GM12878 (cell line): ENCODE data around the gene RAD51B. TPM values are rescaled to one million over a fixed set of nuclear protein-coding genes. Genes with fewer than 3 reads are reported as not detected.

Experiments used
- ATAC-seq: fragments of 200-7000 bp; cut with Tn5 transposase; 3 replicates; pipeline ENCODE4 v1.9.1; 2020; ENCODE audit warnings: mild to moderate bottlenecking, moderate library complexity
- BruUV-seq: library from RNA; stranded (reverse); fragments of 400-500 nt; replicated peaks from 2 replicates; lab custom pipeline; 2021; lab: Mats Ljungman, UMichigan
- CTCF ChIA-PET: fragments of 300-600 bp; sonication (Branson Sonifier 250); formaldehyde crosslinking; extraction: SDS; loops from one replicate; lab custom pipeline; 2021; ENCODE audit warnings: inconsistent platforms; lab: Yijun Ruan, JAX
- POLR2A ChIA-PET: fragments of 350-600 bp; formaldehyde crosslinking; extraction: SDS; loops from one replicate; lab custom pipeline; 2021; ENCODE audit warnings: inconsistent platforms; lab: Charles Lee
- RAD21 ChIA-PET: fragments of 300-600 bp; sonication (Branson Sonifier 250); formaldehyde crosslinking; loops from one replicate; lab custom pipeline; 2023; ENCODE audit warnings: antibody characterized with exemption; ENCODE audit not compliant: unreplicated experiment; lab: Charles Lee
- SMC1A ChIA-PET: fragments of 300-600 bp; sonication (Branson Sonifier 250); formaldehyde crosslinking; loops from one replicate; lab custom pipeline; 2023; ENCODE audit not compliant: unreplicated experiment, uncharacterized antibody; lab: Charles Lee
- DNase-seq: peaks from one replicate; pipeline ENCODE4 v3.0.0-alpha.2; 2011; ENCODE audit warnings: low read depth, low spot score
- FAIRE-seq: peaks from 3 replicates; lab custom pipeline; 2011; peaks lifted over from hg19 to GRCh38; lab: Jason Lieb, UNC
- H2AFZ ChIP-seq: 2 replicates; pipeline ENCODE4 v1.6.0; 2011; ENCODE audit warnings: low read depth, low read length, control low read depth; ENCODE audit not compliant: control insufficient read depth
- H3K27ac ChIP-seq: 2 replicates; pipeline ENCODE4 v1.5.1; 2011; ENCODE audit warnings: control low read depth; ENCODE audit not compliant: control insufficient read depth, insufficient read depth
- H3K27me3 ChIP-seq, 2 experiments: replicated peaks in 1 of 2; 2 replicates each; pipeline versions ENCODE4 v1.6.0 to v1.6.1; 2011; ENCODE audit warnings: low read length in 1 of 2; ENCODE audit not compliant: control insufficient read depth in 2 of 2, insufficient read depth in 2 of 2
- H3K36me3 ChIP-seq, 2 experiments: 2 replicates each; pipeline ENCODE4 v1.5.1; 2011; ENCODE audit warnings: low read length in 1 of 2; ENCODE audit not compliant: control insufficient read depth in 2 of 2, insufficient read depth in 2 of 2
- H3K4me1 ChIP-seq: 2 replicates; pipeline ENCODE4 v1.6.1; 2011; ENCODE audit warnings: mild to moderate bottlenecking, low read length, moderate library complexity, mixed read lengths; ENCODE audit not compliant: control insufficient read depth, insufficient read depth
- H3K4me2 ChIP-seq: 2 replicates; pipeline ENCODE4 v1.6.0; 2011; ENCODE audit warnings: control low read depth; ENCODE audit not compliant: control insufficient read depth, insufficient read depth
- H3K4me3 ChIP-seq: fragments of 200-600 bp; sonication (generic); 2 replicates; pipeline ENCODE4 v1.5.1; 2016
- H3K79me2 ChIP-seq: 2 replicates; pipeline ENCODE4 v1.6.0; 2011; ENCODE audit warnings: low read length; ENCODE audit not compliant: control insufficient read depth, insufficient read depth
- H3K9ac ChIP-seq: 2 replicates; pipeline ENCODE4 v1.8.0; 2011; ENCODE audit warnings: low read length, control low read depth, mixed read lengths; ENCODE audit not compliant: control insufficient read depth, insufficient read depth
- H3K9me3 ChIP-seq: replicated peaks from 3 replicates; pipeline ENCODE4 v1.5.1; 2011; ENCODE audit warnings: mild to moderate bottlenecking, low read length; ENCODE audit not compliant: control insufficient read depth, insufficient read depth
- H4K20me1 ChIP-seq: 2 replicates; pipeline ENCODE4 v1.6.0; 2011; ENCODE audit not compliant: control insufficient read depth, insufficient read depth
- BRCA1 ChIP-seq: IDR thresholded peaks from 2 replicates; pipeline ENCODE4 v1.6.1; 2011; ENCODE audit warnings: low read depth, low read length, improper control_type of control experiment
- CTCF ChIP-seq, 3 experiments: IDR thresholded peaks in 2 of 3; conservative IDR thresholded peaks in 1 of 3; 2 replicates each; pipeline ENCODE4 v1.5.1; 2011; ENCODE audit warnings: low read depth in 3 of 3, low read length in 3 of 3, mild to moderate bottlenecking in 3 of 3, control low read depth in 2 of 3, moderate library complexity in 2 of 3, inconsistent platforms in 1 of 3, mixed read lengths in 1 of 3; ENCODE audit not compliant: control insufficient read depth in 2 of 3, insufficient read depth in 1 of 3; ENCODE audit errors: extremely low read depth in 1 of 3
- IRF4 ChIP-seq: IDR thresholded peaks from 2 replicates; pipeline ENCODE4 v1.6.1; 2011; ENCODE audit warnings: low read depth, low read length
- JUND ChIP-seq: IDR thresholded peaks from 2 replicates; pipeline ENCODE4 v1.6.1; 2012; ENCODE audit warnings: low read depth, mild to moderate bottlenecking, low read length, improper control_type of control experiment, moderate library complexity
- KAT2A ChIP-seq: conservative IDR thresholded peaks from 2 replicates; pipeline ENCODE4 v1.6.1; 2011; ENCODE audit warnings: low read depth, low read length; ENCODE audit not compliant: control insufficient read depth
- KLF5 ChIP-seq: fragments of 450-650 bp; IDR thresholded peaks from 2 replicates; pipeline ENCODE4 v1.6.1; 2014; ENCODE audit warnings: mild to moderate bottlenecking; ENCODE audit not compliant: partially characterized antibody
- NR2F1 ChIP-seq: fragments of 450-650 bp; conservative IDR thresholded peaks from 2 replicates; pipeline ENCODE4 v1.6.1; 2017; ENCODE audit warnings: mild to moderate bottlenecking
- RELA ChIP-seq: fragments of 450-650 bp; IDR thresholded peaks from 2 replicates; pipeline ENCODE4 v1.8.0; 2014; ENCODE audit warnings: borderline replicate concordance; ENCODE audit not compliant: partially characterized antibody
- SPI1 ChIP-seq: IDR thresholded peaks from 2 replicates; pipeline ENCODE4 v1.6.1; 2011; ENCODE audit warnings: low read depth, mild to moderate bottlenecking, low read length, moderate library complexity, borderline replicate concordance; ENCODE audit not compliant: insufficient read depth
- STAT3 ChIP-seq: IDR thresholded peaks from 2 replicates; pipeline ENCODE4 v1.6.1; 2011; ENCODE audit warnings: low read depth, low read length, improper control_type of control experiment
- SUZ12 ChIP-seq: fragments of 200-600 bp; sonication (generic); IDR thresholded peaks from one replicate; pipeline ENCODE4 v1.6.1; 2018; ENCODE audit warnings: antibody characterized with exemption, mild to moderate bottlenecking; ENCODE audit not compliant: unreplicated experiment
- YBX1 ChIP-seq: fragments of 450-650 bp; IDR thresholded peaks from 2 replicates; pipeline ENCODE4 v1.6.1; 2016; ENCODE audit warnings: antibody characterized with exemption
- ZBED1 ChIP-seq: IDR thresholded peaks from 2 replicates; pipeline ENCODE4 v1.6.1; 2016; ENCODE audit warnings: borderline replicate concordance
- ZBTB4 ChIP-seq: fragments of 450-650 bp; formaldehyde crosslinking; IDR thresholded peaks from 2 replicates; pipeline ENCODE4 v1.4.0; 2022; ENCODE audit warnings: mild to moderate bottlenecking, moderate library complexity
- ZNF207 ChIP-seq: fragments of 450-650 bp; IDR thresholded peaks from 2 replicates; pipeline ENCODE4 v1.6.1; 2014; ENCODE audit warnings: antibody characterized with exemption, mild to moderate bottlenecking, borderline replicate concordance
- ZNF384 ChIP-seq: IDR thresholded peaks from 2 replicates; pipeline ENCODE4 v1.6.1; 2012; ENCODE audit warnings: low read depth, mild to moderate bottlenecking, low read length, improper control_type of control experiment, borderline replicate concordance
- WGBS: methylation state at CpG from one replicate; pipeline ENCODE4 v1.1.6; 2016; ENCODE audit warnings: low lambda C conversion rate; ENCODE audit not compliant: insufficient replicate concordance, insufficient coverage; ENCODE audit errors: missing lambda C conversion rate; 5-methylcytosine and 5-hydroxymethylcytosine counted together
- in situ Hi-C: fragments of 300-500 bp; cut with MboI; formaldehyde crosslinking; loops from 9 replicates; pipeline ENCODE4 v1.14.3; 2018; ENCODE audit warnings: mixed read lengths
- intact Hi-C: fragments of 100-400 bp; cut with micrococcal nuclease; formaldehyde crosslinking; loops from one replicate; pipeline ENCODE4 v1.14.2; 2022; ENCODE audit not compliant: unreplicated experiment
- polyA plus RNA-seq, 11 experiments: library from polyadenylated mRNA; depleted of rRNA in 4 of 11; unstranded in 6 of 11; stranded (reverse) in 5 of 11; fragments of >200 nt; fragmentation: Nextera tagmentation in 4 of 11; fragmentation: Illumina TruSeq in 1 of 11; extraction: Ambion mirVana in 4 of 11; extraction: Trizol in 1 of 11; gene quantifications; 1 replicate in 1 of 11; 2 replicates in 10 of 11; pipeline versions ENCODE4 v1.2.1 to v1.2.3, GENCODE V29; 2011 to 2016; ENCODE audit warnings: inconsistent platforms in 2 of 11, missing spikeins in 2 of 11, low read depth in 1 of 11
- total RNA-seq, 4 experiments: library from RNA; depleted of rRNA in 3 of 4; stranded (reverse); fragments of >200 nt in 3 of 4; fragmentation: Illumina TruSeq in 1 of 4; extraction: Trizol in 1 of 4; gene quantifications; 2 replicates each; pipeline versions ENCODE4 v1.2.1 to v1.2.3, GENCODE V29; 2013 to 2021
- TF ChIP-seq, protein P1 (sequence below): IDR thresholded peaks from 2 replicates; pipeline ENCODE4 v1.6.1; 2012; ENCODE audit warnings: low read depth, low read length, improper control_type of control experiment

The RAD51B gene
- total and polyA plus RNA-seq, 10 of the 15 experiments (the other 5 are each of a cell fraction or from before 2014, with no cell fraction given) = 9.8 to 26.8 (median 21.3) TPM

DNA sequence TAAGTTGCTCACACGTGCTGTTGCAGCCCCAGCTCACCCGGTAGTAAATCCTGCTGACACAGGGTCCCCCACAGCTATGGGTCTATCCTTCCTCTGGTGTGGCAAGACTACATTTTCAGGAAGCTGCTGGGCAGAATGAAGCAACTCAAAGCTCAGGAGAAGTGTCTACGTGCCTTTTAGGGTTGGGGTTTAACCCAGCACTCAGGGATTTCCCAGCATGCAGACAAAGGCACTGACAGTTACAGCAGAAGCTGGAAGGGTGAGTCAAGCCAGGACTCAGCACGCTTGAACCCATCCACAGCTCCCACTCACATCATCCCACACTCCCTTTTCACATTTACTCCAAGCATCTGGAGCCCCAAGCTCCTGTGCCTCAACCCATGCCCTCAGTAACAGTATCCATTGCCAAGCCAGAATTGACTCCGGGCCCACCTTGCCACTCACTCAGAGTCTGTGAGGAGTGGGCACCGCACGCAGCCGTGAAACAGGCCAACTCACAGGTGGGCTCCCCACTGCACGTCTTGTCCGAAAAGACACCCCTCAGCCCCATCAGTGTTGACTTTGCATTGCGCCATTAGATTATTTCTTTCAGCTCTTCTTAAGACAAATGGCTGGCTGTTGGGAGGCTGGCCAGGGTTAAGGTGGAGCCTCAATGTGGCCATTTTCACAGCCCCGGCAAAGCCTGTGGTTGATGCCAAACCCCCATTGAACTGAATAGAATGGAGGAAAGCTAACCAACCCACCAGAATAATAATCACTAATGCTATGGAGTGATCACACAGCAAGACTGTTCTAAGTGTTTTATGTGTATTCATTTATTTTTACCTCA, 913.7 kb downstream of the RAD51B start:
- H3K4me3 ChIP-seq = no peak overlapping the region
- RAD21 ChIA-PET = interaction anchor here (0.6 to 3.1 kb wide), 24 partner anchors 9 to 713 kb away, joined by 3 to 12 read pairs (median 3); no protein-coding TSS in a partner anchor
- 76% methylated on average over 11 of the region's 12 CpGs for WGBS
- peak; percentile 85 for ATAC-seq
- peak; percentile 38 for FAIRE-seq
- H3K9me3 ChIP-seq = no peaks in the 10 kb centered on the region
- no peaks in the 10 kb centered on the region for H3K27me3 ChIP-seq
- SMC1A ChIA-PET = interaction anchor here (0.6 to 2.4 kb wide), 20 partner anchors 9 to 488 kb away, joined by 3 to 9 read pairs (median 4); no protein-coding TSS in a partner anchor
- in situ Hi-C loops = no loop called here
- no peaks in the 10 kb centered on the region for H4K20me1 ChIP-seq
- no peak overlapping the region for H3K9ac ChIP-seq
- H3K4me2 ChIP-seq = no peak overlapping the region; the same call in 1 of the 2 replicates
- peak; percentile 55 for DNase-seq
- H3K79me2 ChIP-seq = no peaks in the 10 kb centered on the region
- peaks cover 15% of the 10 kb centered on the region for H3K4me1 ChIP-seq
- H3K36me3 ChIP-seq = no peaks in the 10 kb centered on the region
- intact Hi-C loops = loop anchor here (5.0 kb wide), 2 partner anchors 36 to 54 kb away; no protein-coding TSS in a partner anchor
- H3K27ac ChIP-seq = no peak overlapping the region
- H2AFZ ChIP-seq = peak overlapping the region; percentile 12; the same call in 1 of the 2 replicates
- POLR2A ChIA-PET = interaction anchor here (0.7 to 1.8 kb wide), 11 partner anchors 12 to 330 kb away, joined by 3 to 5 read pairs (median 3); no protein-coding TSS in a partner anchor
- CTCF ChIA-PET = interaction anchor here (0.7 to 1.5 kb wide), 4 partner anchors 14 to 73 kb away, joined by 3 to 5 read pairs (median 4); no protein-coding TSS in a partner anchor
- BruUV-seq = no TSS peak
- no peak for TF ChIP-seq JUND
- no peak for TF ChIP-seq CTCF (IDR thresholded peaks at IDR 0.05 in 2 of 3, conservative IDR thresholded peaks at IDR 0.05 in 1 of 3; ENCODE audit: control insufficient read depth in 2 of 3, extremely low read depth in 1 of 3, insufficient read depth in 1 of 3, low read depth in 3 of 3, low read length in 3 of 3)
- TF ChIP-seq ZBED1 = no peak
- TF ChIP-seq, protein P1, sequence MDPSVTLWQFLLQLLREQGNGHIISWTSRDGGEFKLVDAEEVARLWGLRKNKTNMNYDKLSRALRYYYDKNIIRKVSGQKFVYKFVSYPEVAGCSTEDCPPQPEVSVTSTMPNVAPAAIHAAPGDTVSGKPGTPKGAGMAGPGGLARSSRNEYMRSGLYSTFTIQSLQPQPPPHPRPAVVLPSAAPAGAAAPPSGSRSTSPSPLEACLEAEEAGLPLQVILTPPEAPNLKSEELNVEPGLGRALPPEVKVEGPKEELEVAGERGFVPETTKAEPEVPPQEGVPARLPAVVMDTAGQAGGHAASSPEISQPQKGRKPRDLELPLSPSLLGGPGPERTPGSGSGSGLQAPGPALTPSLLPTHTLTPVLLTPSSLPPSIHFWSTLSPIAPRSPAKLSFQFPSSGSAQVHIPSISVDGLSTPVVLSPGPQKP = no peak
- TF ChIP-seq BRCA1 = no peak
- no peak for TF ChIP-seq KLF5
- no peak for TF ChIP-seq ZNF384
- no peak for TF ChIP-seq ZNF207
- TF ChIP-seq KAT2A = no peak
- TF ChIP-seq RELA = no peak
- no peak for TF ChIP-seq YBX1
- TF ChIP-seq NR2F1 = no peak
- TF ChIP-seq ZBTB4 (CRISPR knock-in tag) = no peak
- 0 out of 2 replicates have a peak, but pooled peaks have one; percentile 32 for TF ChIP-seq STAT3
- peak; percentile 58; the same call in 1 of the 2 replicates for TF ChIP-seq IRF4
- TF ChIP-seq SUZ12 = no peak
- TF ChIP-seq SPI1 = no peak
